ENCODE measurements around the gene MAGEA3.
"Not testable (repeated sequence)": the region's sequence is repeated elsewhere in the genome, so short reads cannot be mapped to it uniquely, and the experiment has no call there.

MAGEA3 gene

DNA sequence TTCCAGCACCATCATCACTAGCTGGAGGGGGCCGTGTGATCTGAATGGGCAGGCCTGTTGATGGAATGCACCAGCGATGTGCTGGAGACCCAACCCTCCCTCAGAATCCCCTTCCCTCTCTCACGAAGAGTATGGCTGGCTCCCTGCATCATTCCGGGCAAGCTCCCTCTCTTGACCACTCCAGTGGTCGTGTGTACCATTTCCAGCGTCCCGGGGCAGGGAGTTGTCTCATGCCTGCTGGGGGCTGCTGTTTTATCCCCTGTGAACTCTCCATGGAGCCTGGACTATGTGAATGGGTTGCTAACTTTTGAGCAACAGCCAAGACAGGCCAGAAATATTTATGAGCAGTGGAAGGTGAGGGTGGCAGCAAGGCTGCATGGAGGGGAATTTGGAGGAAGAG is 26.8 kb downstream of the MAGEA3 start:
- no peak overlapping the region for H3K27ac ChIP-seq (replicated peaks)
- H3K27me3 ChIP-seq (ENCODE audit: insufficient read depth, poor library complexity, severe bottlenecking), result no peaks in the 10 kb centered on the region
- DNase-seq (ENCODE audit: low read depth in 1 of 2, low spot score in 1 of 2), result no peak
- TF ChIP-seq, protein P1, sequence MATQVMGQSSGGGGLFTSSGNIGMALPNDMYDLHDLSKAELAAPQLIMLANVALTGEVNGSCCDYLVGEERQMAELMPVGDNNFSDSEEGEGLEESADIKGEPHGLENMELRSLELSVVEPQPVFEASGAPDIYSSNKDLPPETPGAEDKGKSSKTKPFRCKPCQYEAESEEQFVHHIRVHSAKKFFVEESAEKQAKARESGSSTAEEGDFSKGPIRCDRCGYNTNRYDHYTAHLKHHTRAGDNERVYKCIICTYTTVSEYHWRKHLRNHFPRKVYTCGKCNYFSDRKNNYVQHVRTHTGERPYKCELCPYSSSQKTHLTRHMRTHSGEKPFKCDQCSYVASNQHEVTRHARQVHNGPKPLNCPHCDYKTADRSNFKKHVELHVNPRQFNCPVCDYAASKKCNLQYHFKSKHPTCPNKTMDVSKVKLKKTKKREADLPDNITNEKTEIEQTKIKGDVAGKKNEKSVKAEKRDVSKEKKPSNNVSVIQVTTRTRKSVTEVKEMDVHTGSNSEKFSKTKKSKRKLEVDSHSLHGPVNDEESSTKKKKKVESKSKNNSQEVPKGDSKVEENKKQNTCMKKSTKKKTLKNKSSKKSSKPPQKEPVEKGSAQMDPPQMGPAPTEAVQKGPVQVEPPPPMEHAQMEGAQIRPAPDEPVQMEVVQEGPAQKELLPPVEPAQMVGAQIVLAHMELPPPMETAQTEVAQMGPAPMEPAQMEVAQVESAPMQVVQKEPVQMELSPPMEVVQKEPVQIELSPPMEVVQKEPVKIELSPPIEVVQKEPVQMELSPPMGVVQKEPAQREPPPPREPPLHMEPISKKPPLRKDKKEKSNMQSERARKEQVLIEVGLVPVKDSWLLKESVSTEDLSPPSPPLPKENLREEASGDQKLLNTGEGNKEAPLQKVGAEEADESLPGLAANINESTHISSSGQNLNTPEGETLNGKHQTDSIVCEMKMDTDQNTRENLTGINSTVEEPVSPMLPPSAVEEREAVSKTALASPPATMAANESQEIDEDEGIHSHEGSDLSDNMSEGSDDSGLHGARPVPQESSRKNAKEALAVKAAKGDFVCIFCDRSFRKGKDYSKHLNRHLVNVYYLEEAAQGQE (IDR thresholded peaks at IDR 0.05; ENCODE audit: insufficient replicate concordance, low read depth), result no peak
- no peak overlapping the region for H3K4me3 ChIP-seq (replicated peaks; ENCODE audit: insufficient read depth, low read length)

GRCh38 chrX:152733261-152733975 is 34.8 kb downstream of the MAGEA3 start, which contains the start of the genes CSAG1 and MAGEA12:
Gene CSAG1 (minus strand): TSS chrX:152733721. CDS start chrX:152732460, 1,261 bp downstream.
Gene MAGEA12 (plus strand): TSS chrX:152733757. CDS start chrX:152736162, 2,405 bp downstream.
- TF ChIP-seq, protein P2, sequence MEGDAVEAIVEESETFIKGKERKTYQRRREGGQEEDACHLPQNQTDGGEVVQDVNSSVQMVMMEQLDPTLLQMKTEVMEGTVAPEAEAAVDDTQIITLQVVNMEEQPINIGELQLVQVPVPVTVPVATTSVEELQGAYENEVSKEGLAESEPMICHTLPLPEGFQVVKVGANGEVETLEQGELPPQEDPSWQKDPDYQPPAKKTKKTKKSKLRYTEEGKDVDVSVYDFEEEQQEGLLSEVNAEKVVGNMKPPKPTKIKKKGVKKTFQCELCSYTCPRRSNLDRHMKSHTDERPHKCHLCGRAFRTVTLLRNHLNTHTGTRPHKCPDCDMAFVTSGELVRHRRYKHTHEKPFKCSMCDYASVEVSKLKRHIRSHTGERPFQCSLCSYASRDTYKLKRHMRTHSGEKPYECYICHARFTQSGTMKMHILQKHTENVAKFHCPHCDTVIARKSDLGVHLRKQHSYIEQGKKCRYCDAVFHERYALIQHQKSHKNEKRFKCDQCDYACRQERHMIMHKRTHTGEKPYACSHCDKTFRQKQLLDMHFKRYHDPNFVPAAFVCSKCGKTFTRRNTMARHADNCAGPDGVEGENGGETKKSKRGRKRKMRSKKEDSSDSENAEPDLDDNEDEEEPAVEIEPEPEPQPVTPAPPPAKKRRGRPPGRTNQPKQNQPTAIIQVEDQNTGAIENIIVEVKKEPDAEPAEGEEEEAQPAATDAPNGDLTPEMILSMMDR (IDR thresholded peaks at IDR 0.05; ENCODE audit: insufficient read depth, low read length), result no peak
- TF ChIP-seq, protein P1 (IDR thresholded peaks at IDR 0.05; ENCODE audit: insufficient replicate concordance, low read depth), result no peak
- TF ChIP-seq SPI1 (IDR thresholded peaks at IDR 0.05; ENCODE audit: borderline replicate concordance, low read depth), result no peak
- no peak for TF ChIP-seq GABPA (IDR thresholded peaks at IDR 0.05; ENCODE audit: low read depth)
- no peak for TF ChIP-seq POLR2AphosphoS5 (IDR thresholded peaks at IDR 0.05; ENCODE audit: low read depth)
- DNase-seq (ENCODE audit: low read depth in 1 of 2, low spot score in 1 of 2), result no peak
- Histone ChIP-seq H3K4me3 (replicated peaks; ENCODE audit: insufficient read depth, low read length) (no peak within 1 kb of the TSS), H3K27ac (replicated peaks) (no peak within 1 kb of the TSS), H3K27me3 (ENCODE audit: insufficient read depth, poor library complexity, severe bottlenecking) (no peaks in the 10 kb centered on the region)

DNA sequence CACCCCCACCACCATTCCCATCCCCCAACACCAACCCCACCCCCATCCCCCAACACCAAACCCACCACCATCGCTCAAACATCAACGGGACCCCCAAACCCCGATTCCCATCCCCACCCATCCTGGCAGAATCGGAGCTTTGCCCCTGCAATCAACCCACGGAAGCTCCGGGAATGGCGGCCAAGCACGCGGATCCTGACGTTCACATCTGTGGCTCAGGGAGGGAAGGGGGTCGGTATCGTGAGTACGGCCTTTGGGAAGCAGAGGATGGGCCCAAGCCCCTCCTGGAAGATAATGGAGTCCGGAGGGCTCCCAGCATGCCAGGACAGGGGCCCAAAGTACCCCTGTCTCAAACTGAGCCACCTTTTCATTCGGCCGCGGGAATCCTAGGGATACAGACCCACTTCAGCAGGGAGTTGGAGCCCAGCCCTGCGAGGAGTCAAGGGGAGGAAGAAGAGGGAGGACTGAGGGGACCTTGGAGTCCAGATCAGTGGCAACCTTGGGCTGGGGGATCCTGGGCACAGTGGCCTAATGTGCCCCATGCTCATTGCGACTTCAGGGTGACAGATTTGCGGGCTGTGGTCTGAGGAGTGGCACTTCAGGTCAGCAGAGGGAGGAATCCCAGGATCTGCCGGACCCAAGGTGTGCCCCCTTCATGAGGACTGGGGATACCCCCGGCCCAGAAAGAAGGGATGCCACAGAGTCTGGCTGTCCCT is 35.7 kb downstream of the MAGEA3 start:
- H3K27me3 ChIP-seq (ENCODE audit: insufficient read depth, poor library complexity, severe bottlenecking); H3K4me3 ChIP-seq (replicated peaks; ENCODE audit: insufficient read depth, low read length); DNase-seq (ENCODE audit: low read depth in 1 of 2, low spot score in 1 of 2); H3K27ac ChIP-seq (replicated peaks): not testable (repeated sequence)

DNA sequence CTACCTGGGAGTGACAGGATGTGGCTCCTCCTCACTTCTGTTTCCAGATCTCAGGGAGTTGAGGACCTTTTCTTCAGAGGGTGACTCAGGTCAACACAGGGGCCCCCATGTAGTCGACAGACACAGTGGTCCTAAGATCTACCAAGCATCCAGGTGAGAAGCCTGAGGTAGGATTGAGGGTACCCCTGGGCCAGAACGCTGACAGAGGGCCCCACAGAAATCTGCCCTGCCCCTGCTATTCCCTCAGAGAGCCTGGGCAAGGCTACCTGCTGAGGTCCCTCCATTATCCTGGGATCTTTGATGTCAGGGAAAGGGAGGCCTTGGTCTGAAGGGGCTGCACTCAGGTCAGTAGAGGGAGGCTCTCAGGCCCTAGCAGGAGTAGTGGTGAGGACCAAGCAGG is 36.5 kb downstream of the MAGEA3 start:
- no peak for DNase-seq (ENCODE audit: low read depth in 1 of 2, low spot score in 1 of 2)
- peaks cover 2% of the 10 kb centered on the region for H3K27me3 ChIP-seq (ENCODE audit: insufficient read depth, poor library complexity, severe bottlenecking)
- no peak overlapping the region for H3K4me3 ChIP-seq (replicated peaks; ENCODE audit: insufficient read depth, low read length)
- TF ChIP-seq POLR2AphosphoS5 (IDR thresholded peaks at IDR 0.05; ENCODE audit: low read depth), result no peak
- TF ChIP-seq, protein P2 (IDR thresholded peaks at IDR 0.05; ENCODE audit: insufficient read depth, low read length), result no peak
- TF ChIP-seq SPI1 (IDR thresholded peaks at IDR 0.05; ENCODE audit: borderline replicate concordance, low read depth), result no peak
- TF ChIP-seq, protein P1 (IDR thresholded peaks at IDR 0.05; ENCODE audit: insufficient replicate concordance, low read depth), result no peak
- TF ChIP-seq GABPA (IDR thresholded peaks at IDR 0.05; ENCODE audit: low read depth), result no peak
- no peak overlapping the region for H3K27ac ChIP-seq (replicated peaks)

All from HL-60 (cell line).